Right lobe of liver (tissue), 4 donors: ENCODE measurements around the gene MLST8.

Source experiments
- POLR2A ChIP-seq: fragments of 450-650 bp; IDR thresholded peaks from one replicate; pipeline ENCODE4 v1.6.1; 2017; ENCODE audit warnings: antibody characterized with exemption, mild to moderate bottlenecking
- TF ChIP-seq, protein P1 (sequence below), 4 donors: fragments of 200-600 bp in 3 of 4; fragments of 450-650 bp in 1 of 4; IDR thresholded peaks; one replicate each; pipeline versions ENCODE4 v1.5.1 to v1.8.0; 2016 to 2022; ENCODE audit warnings: antibody characterized with exemption in 4 of 4, mild to moderate bottlenecking in 2 of 4
- donor health status: DM: no; HTN: no; CAD: no.
- donor health status: DM: no; HTN: no; CAD: no.
- donor health status: DM: no; HTN: yes; CAD: no.

DNA sequence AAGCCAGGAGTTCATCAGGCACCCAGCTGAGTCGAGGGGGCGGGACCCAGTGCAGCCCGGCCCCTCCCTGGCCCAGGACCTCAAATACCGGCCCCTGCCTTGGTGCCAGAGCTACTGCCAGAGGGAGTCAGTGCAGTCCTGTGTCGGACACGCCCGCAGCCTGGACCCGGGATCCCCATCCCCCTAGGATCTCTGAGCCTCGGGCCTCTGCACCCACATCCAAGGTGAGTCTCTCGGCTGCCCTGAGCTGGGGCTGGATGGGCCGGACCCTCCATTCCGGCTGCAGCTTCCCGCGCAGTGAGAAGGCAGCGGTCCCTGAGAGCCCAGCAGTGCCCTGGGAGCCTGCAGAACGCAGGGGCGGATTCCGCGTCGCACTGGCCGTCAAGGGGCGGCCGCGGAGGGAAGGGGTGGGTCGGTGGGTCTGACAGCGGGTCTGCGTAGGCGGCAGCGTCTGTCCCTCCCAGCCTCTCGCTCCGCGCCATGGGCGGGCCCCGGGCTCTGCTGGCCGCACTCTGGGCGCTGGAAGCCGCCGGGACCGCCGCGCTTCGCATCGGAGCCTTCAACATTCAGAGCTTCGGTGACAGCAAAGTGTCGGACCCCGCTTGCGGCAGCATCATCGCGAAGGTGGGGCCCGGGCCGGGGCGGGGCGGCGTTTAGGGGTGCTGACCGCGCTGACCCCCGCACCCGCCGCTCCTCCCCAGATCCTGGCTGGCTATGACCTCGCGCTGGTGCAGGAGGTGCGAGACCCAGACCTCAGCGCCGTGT, 31.3 kb downstream of the MLST8 start, which contains the start of gene DNASE1L2:
- TF ChIP-seq, protein P1, sequence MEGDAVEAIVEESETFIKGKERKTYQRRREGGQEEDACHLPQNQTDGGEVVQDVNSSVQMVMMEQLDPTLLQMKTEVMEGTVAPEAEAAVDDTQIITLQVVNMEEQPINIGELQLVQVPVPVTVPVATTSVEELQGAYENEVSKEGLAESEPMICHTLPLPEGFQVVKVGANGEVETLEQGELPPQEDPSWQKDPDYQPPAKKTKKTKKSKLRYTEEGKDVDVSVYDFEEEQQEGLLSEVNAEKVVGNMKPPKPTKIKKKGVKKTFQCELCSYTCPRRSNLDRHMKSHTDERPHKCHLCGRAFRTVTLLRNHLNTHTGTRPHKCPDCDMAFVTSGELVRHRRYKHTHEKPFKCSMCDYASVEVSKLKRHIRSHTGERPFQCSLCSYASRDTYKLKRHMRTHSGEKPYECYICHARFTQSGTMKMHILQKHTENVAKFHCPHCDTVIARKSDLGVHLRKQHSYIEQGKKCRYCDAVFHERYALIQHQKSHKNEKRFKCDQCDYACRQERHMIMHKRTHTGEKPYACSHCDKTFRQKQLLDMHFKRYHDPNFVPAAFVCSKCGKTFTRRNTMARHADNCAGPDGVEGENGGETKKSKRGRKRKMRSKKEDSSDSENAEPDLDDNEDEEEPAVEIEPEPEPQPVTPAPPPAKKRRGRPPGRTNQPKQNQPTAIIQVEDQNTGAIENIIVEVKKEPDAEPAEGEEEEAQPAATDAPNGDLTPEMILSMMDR (IDR thresholded peaks at IDR 0.05), result no peak
- no peak for TF ChIP-seq POLR2A
